ENCODE measurements around the gene HIP1R.

GRCh38 chr12:122886161-122886560 lies 50.9 kb downstream of the HIP1R start:
- no peak for TF ChIP-seq CTCF (conservative IDR thresholded peaks at IDR 0.05; ENCODE audit: low read depth, low read length)
- TF ChIP-seq CEBPB (IDR thresholded peaks at IDR 0.05; ENCODE audit: low read depth, low read length), result no peak
- no peak for TF ChIP-seq ELK1 (IDR thresholded peaks at IDR 0.05; ENCODE audit: borderline replicate concordance, low read depth, low read length)
- TF ChIP-seq MAFK (IDR thresholded peaks at IDR 0.05; ENCODE audit: low read depth, low read length), result no peak
- no peak for TF ChIP-seq FOS (IDR thresholded peaks at IDR 0.05; ENCODE audit: low read depth, low read length)
- TF ChIP-seq NFE2L2 (IDR thresholded peaks at IDR 0.05; ENCODE audit: low read depth, low read length), result no peak
- TF ChIP-seq BHLHE40 (IDR thresholded peaks at IDR 0.05; ENCODE audit: low read depth, low read length), result no peak
- no peak for TF ChIP-seq SMC3 (IDR thresholded peaks at IDR 0.05; ENCODE audit: low read depth, low read length)
- no peak for TF ChIP-seq USF2 (IDR thresholded peaks at IDR 0.05; ENCODE audit: low read depth, low read length)

All from IMR-90 (cell line).